Ovary (tissue), 9 donors: ENCODE results near the gene FBXW5. TPM values are rescaled to one million over a fixed set of nuclear protein-coding genes. Genes with fewer than 3 reads are reported as not detected.

Source experiments
- DNase-seq, 5 donors: peaks; one replicate each; pipeline ENCODE4 v3.0.0-alpha.2; 2019 to 2020
- H3K27ac ChIP-seq, 2 donors: fragments of 200-600 bp; one replicate each; pipeline versions ENCODE4 v1.5.1 to v1.8.0; 2019 to 2022
- H3K27me3 ChIP-seq: fragments of 200-600 bp; one replicate; pipeline ENCODE4 v1.8.0; 2022
- H3K36me3 ChIP-seq: fragments of 200-600 bp; sonication (generic); one replicate; pipeline ENCODE4 v1.5.1; 2019
- H3K4me1 ChIP-seq: one replicate; pipeline ENCODE4 v1.8.1; 2013; ENCODE audit warnings: mild to moderate bottlenecking, moderate library complexity; ENCODE audit not compliant: insufficient read depth
- H3K4me3 ChIP-seq: fragments of 200-600 bp; sonication (generic); one replicate; pipeline ENCODE4 v1.5.1; 2017
- H3K9me3 ChIP-seq, 2 donors: fragments of 200-600 bp in 1 of 2; sonication (generic) in 1 of 2; one replicate each; pipeline versions ENCODE4 v1.5.1 to v1.8.1; 2013 to 2019; ENCODE audit warnings: mild to moderate bottlenecking in 1 of 2, moderate library complexity in 1 of 2
- CTCF ChIP-seq, 3 donors: fragments of 450-650 bp in 2 of 3; fragments of 200-600 bp in 1 of 3; IDR thresholded peaks; one replicate each; pipeline versions ENCODE4 v1.5.1 to v1.8.0; 2016 to 2022; ENCODE audit warnings: antibody characterized with exemption in 3 of 3, mild to moderate bottlenecking in 1 of 3
- EP300 ChIP-seq: sonication (generic); formaldehyde crosslinking; IDR thresholded peaks from one replicate; pipeline ENCODE4 v1.6.1; 2017; ENCODE audit warnings: antibody characterized with exemption
- POLR2A ChIP-seq: fragments of 450-650 bp; IDR thresholded peaks from one replicate; pipeline ENCODE4 v1.6.1; 2017; ENCODE audit warnings: antibody characterized with exemption, mild to moderate bottlenecking, moderate library complexity
- WGBS, 3 donors: extraction: QIAGEN DNeasy Blood & Tissue Kit in 1 of 3; methylation state at CpG; one replicate each; pipeline versions ENCODE4 v1.1.5 to v1.1.7; 2013 to 2017; 5-methylcytosine and 5-hydroxymethylcytosine counted together
- intact Hi-C, 4 donors: fragments of 100-400 bp; cut with DNase I; formaldehyde crosslinking; loops; one replicate each; pipeline versions ENCODE4 v1.11.0 to v1.15.1; 2022 to 2023
- polyA plus RNA-seq, 2 donors: library from polyadenylated mRNA; stranded (reverse); fragments of 200-250 nt in 1 of 2; fragments of 350-450 nt in 1 of 2; fragmentation: Illumina TruSeq in 1 of 2; extraction: RNeasy Lipid Tissue Mini Kit (QIAGEN cat#74804) in 1 of 2; gene quantifications; one replicate each; pipeline ENCODE4 v1.2.3, GENCODE V29; 2013 to 2014
- total RNA-seq, 7 donors: library from RNA; depleted of rRNA in 2 of 7; stranded (reverse); fragments of >200 nt in 2 of 7; fragmentation: NEBNext Ultra II Directional in 3 of 7; extraction: Animal tissue kit (Norgen Biotek cat#: 25700) in 3 of 7; gene quantifications; one replicate each; pipeline versions ENCODE4 v1.1.0 to v1.2.4, GENCODE V29; 2016 to 2023
- donor health status: DM: no; HTN: no; CAD: no; lungs with moderate emphysema.
- donor health status: DM: no; HTN: no; CAD: no.
- donor health status: Bipolar disorder and iron deficiency.
- donor health status: DM: yes; HTN: yes; CAD: no.
- donor health status: DM: no; HTN: no; CAD: no.
- donor health status: DM: yes; HTN: yes; CAD: no.

FBXW5 gene
- total and polyA plus RNA-seq, 9 donors, result 2.2 to 75.5 (median 60.5) TPM

- Histone ChIP-seq H3K27ac (no peak overlapping the region), H3K4me1 (no peaks in the 10 kb centered on the region), H3K36me3 (no peaks in the 10 kb centered on the region), H3K9me3 (no peaks in the 10 kb centered on the region), H3K27me3 (no peaks in the 10 kb centered on the region), H3K4me3 (no peak overlapping the region)
- no peak for DNase-seq
- intact Hi-C loops, result no loop called here
- WGBS, 3 donors, result 87 to 95% (median 88%) methylated on average over 15 of the region's 15 CpGs
- TF ChIP-seq POLR2A (no peak), CTCF (IDR thresholded peaks at IDR 0.05) (no peak), EP300 (no peak)
Observed at GRCh38 chr9:136937186-136938001, 7.1 kb downstream of the FBXW5 start.

GRCh38 chr9:136936645-136937170 is 7.8 kb downstream of the FBXW5 start:
- WGBS, 3 donors, result 89 to 95% (median 90%) methylated on average over 8 of the region's 8 CpGs
- DNase-seq, result no peak
- Histone ChIP-seq H3K27me3 (no peaks in the 10 kb centered on the region), H3K4me1 (no peaks in the 10 kb centered on the region), H3K27ac (no peak overlapping the region), H3K9me3 (no peaks in the 10 kb centered on the region), H3K36me3 (no peaks in the 10 kb centered on the region), H3K4me3 (no peak overlapping the region)
- intact Hi-C loops, result no loop called here
- TF ChIP-seq CTCF (IDR thresholded peaks at IDR 0.05) (no peak), POLR2A (no peak), EP300 (no peak)

- no peaks in the 10 kb centered on the region for H3K4me1 ChIP-seq
- no peak overlapping the region for H3K27ac ChIP-seq
- intact Hi-C loops, result no loop called here
- no peak for DNase-seq
- WGBS, 3 donors, result 74 to 90% (median 90%) methylated on average over 3 of the region's 3 CpGs
- H3K9me3 ChIP-seq, result no peaks in the 10 kb centered on the region
- no peak for TF ChIP-seq EP300
- TF ChIP-seq POLR2A, result no peak
- TF ChIP-seq CTCF (IDR thresholded peaks at IDR 0.05), result no peak
- H3K4me3 ChIP-seq, result no peak overlapping the region
- no peaks in the 10 kb centered on the region for H3K36me3 ChIP-seq
- H3K27me3 ChIP-seq, result no peaks in the 10 kb centered on the region
Observed at GRCh38 chr9:136935651-136936050, 8.9 kb downstream of the FBXW5 start.

- intact Hi-C loops, result loop anchor here in 1 of 4 donors (5.0 kb wide), 1 partner anchor 37 kb away; no protein-coding TSS in a partner anchor
- Histone ChIP-seq H3K9me3 (no peaks in the 10 kb centered on the region), H3K27ac (no peak overlapping the region), H3K27me3 (no peaks in the 10 kb centered on the region), H3K36me3 (no peaks in the 10 kb centered on the region), H3K4me1 (no peaks in the 10 kb centered on the region), H3K4me3 (no peak overlapping the region)
- no peak for TF ChIP-seq CTCF (IDR thresholded peaks at IDR 0.05)
- DNase-seq, result no peak
- 90 to 92% (median 90%) methylated on average over 3 of the region's 3 CpGs for WGBS, 3 donors
Observed at GRCh38 chr9:136934277-136934676, 10.3 kb downstream of the FBXW5 start.
